Subcutaneous abdominal adipose tissue (tissue), 5 donors: ENCODE measurements around the gene FOXO3.

Experiments used
- H3K27ac ChIP-seq: one replicate; pipeline ENCODE4 v1.7.0; 2013; ENCODE audit warnings: low read depth, mild to moderate bottlenecking, inconsistent platforms, low read length, moderate library complexity
- H3K27me3 ChIP-seq, 5 donors: one replicate each; pipeline ENCODE4 v1.7.0; 2013; ENCODE audit warnings: low read length in 5 of 5, inconsistent platforms in 1 of 5; ENCODE audit not compliant: control insufficient read depth in 5 of 5, insufficient read depth in 4 of 5
- H3K36me3 ChIP-seq, 5 donors: one replicate each; pipeline ENCODE4 v1.7.0; 2013; ENCODE audit warnings: low read length in 5 of 5; ENCODE audit not compliant: control insufficient read depth in 5 of 5, insufficient read depth in 5 of 5
- H3K4me1 ChIP-seq, 5 donors: one replicate each; pipeline ENCODE4 v1.7.0; 2013; ENCODE audit warnings: low read length in 5 of 5, mild to moderate bottlenecking in 3 of 5, moderate library complexity in 1 of 5; ENCODE audit not compliant: control insufficient read depth in 5 of 5, insufficient read depth in 5 of 5
- H3K4me3 ChIP-seq, 5 donors: one replicate each; pipeline ENCODE4 v1.7.0; 2013; ENCODE audit warnings: low read length in 5 of 5, low read depth in 1 of 5
- H3K9ac ChIP-seq, 5 donors: one replicate each; pipeline ENCODE4 v1.7.0; 2013; ENCODE audit warnings: low read length in 5 of 5, mild to moderate bottlenecking in 4 of 5, moderate library complexity in 3 of 5
- H3K9me3 ChIP-seq, 5 donors: one replicate each; pipeline ENCODE4 v1.7.0; 2013; ENCODE audit warnings: low read length in 5 of 5; ENCODE audit not compliant: control insufficient read depth in 5 of 5
- donor health status: healthy.
- donor health status: healthy.
- donor health status: healthy.
- donor health status: healthy.
- donor health status: healthy.

The FOXO3 gene

DNA sequence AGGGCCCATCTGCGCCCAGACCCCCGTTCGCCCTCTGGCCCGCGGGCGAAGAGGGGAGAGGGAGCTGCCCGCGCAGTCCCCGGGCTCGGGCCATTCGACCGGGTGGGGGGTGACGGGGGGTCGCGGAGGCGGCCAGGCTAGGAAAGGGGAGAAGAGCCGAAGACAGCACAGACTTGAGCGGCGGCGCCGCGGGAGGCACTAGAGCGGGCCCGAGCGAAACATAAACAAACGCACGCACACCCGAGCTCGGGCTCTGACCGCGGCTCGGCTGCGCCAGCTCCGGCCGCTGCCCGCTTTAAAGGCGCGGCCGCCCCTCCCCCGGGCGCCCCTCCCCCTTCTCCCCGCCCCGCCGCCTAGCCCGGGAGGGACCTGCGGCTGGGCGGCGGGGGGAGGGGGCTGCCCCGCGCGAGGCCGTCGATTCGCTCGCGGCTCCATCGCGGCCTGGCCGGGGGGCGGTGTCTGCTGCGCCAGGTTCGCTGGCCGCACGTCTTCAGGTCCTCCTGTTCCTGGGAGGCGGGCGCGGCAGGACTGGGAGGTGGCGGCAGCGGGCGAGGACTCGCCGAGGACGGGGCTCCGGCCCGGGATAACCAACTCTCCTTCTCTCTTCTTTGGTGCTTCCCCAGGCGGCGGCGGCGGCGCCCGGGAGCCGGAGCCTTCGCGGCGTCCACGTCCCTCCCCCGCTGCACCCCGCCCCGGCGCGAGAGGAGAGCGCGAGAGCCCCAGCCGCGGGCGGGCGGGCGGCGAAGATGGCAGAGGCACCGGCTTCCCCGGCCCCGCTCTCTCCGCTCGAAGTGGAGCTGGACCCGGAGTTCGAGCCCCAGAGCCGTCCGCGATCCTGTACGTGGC lies at the start of gene FOXO3:
Gene FOXO3, plus strand, starts transcription at position 455 of the 846 bp plus-strand sequence. Its CDS starts 292 bp downstream, at position 747.
- Histone ChIP-seq H3K9ac (peak within 1 kb of the TSS; percentile 75 to 96 (median 87)), H3K36me3 (no peaks in the 10 kb centered on the region), H3K9me3 (no peaks in the 10 kb centered on the region), H3K4me3 (peak within 1 kb of the TSS; percentile 86 to 97 (median 86)), H3K27me3 (no peaks in the 10 kb centered on the region), H3K27ac (peak within 1 kb of the TSS; percentile 97), H3K4me1 (peaks cover 2 to 72% (median 56%) of the 10 kb centered on the region in 5 donors)

DNA sequence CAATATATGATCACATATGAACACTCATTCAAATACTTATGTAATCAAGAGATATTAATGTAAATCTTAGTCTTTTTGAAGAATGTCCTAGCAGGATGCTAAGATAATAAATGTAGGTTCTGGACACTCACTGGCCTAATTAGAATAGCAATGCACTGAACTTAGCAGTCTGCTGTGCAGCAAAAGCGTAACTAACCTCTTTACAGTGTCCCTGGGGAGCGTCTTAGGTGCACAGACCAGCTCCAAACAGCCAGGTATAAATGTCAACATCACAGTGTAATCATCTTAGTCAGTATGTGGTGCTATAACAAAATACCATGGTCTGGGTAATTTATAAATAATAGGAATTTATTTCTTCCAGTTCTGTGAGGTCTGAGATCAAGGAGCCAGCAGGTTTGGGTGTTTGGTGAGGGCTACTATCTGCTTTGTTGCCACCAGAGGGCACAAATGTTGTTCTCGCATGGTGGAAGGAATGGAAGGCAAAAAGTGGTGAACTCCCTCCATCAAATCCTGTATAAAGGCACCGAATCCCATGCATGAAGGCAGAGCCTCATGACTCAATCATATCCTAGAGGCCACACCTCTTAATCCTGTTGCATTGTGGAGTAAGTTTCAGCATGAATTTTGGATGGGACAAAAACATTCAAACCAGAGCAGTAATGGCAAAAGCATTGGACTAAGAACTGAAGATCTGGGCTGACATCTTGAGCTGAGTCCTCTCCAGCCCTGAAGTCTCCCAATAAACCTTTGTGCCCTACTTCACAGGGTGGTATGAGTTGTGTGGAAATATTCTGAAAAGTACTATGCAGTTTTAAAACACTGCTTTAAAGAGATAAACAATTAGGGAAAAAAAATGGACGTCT lies 41.8 kb upstream of the FOXO3 start:
- Histone ChIP-seq H3K4me3 (no peak overlapping the region), H3K27me3 (no peaks in the 10 kb centered on the region), H3K9me3 (no peaks in the 10 kb centered on the region), H3K9ac (no peak overlapping the region), H3K4me1 (no peaks in the 10 kb centered on the region), H3K36me3 (peaks cover 6 to 9% (median 6%) of the 10 kb centered on the region in 5 donors), H3K27ac (no peak overlapping the region)

DNA sequence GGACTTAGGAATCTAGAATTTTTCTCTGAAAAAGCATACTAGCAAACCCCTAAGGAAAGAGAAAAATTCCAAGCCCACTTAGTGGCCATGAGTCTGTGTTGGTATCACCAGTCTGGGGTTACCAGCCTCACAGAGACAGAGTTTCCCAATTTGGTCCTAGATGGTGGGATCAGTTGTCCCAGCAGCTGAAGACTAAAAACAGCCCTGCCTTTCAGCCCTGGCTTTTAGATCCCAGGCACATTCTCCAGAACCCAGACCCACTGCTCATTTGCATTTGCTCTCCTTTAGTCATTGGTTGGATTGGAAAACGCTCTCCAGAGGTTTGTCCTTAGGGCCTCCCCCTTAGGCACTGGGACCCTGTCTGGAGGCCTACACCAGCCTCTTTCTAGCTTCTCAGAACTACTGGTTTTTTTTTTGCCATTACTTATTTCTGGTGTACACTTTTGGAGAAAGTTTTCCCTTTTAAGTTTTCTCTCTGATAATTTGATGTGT lies 39.1 kb upstream of the FOXO3 start:
- Histone ChIP-seq H3K4me1 (no peaks in the 10 kb centered on the region), H3K4me3 (no peak overlapping the region), H3K36me3 (peaks cover 6 to 9% (median 6%) of the 10 kb centered on the region in 5 donors), H3K27ac (no peak overlapping the region), H3K27me3 (no peaks in the 10 kb centered on the region), H3K9me3 (no peaks in the 10 kb centered on the region), H3K9ac (no peak overlapping the region)

DNA sequence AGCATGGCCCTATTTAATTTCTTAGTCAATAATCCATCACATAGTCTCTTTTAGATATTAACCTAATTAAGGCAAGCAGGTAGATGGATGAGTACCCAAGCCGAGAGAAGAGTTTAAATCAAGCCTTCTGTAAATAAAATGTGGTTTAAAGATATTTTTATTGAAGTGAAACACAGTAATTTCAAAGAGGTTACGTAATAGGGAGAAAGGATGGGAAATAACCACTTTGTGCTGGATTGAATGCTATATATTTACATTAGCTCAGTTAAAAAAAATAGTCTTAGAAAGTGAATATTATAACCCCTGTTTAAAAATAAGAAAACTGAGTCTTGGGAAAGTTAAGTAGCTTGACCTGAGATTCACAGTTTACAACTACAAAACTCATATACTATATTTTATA lies 37.0 kb upstream of the FOXO3 start:
- no peak overlapping the region for H3K4me3 ChIP-seq
- H3K36me3 ChIP-seq: peaks cover 6 to 9% (median 6%) of the 10 kb centered on the region in 5 donors
- no peaks in the 10 kb centered on the region for H3K27me3 ChIP-seq
- no peaks in the 10 kb centered on the region for H3K9me3 ChIP-seq
- no peak overlapping the region for H3K27ac ChIP-seq
- H3K9ac ChIP-seq: no peak overlapping the region
- H3K4me1 ChIP-seq: no peaks in the 10 kb centered on the region

DNA sequence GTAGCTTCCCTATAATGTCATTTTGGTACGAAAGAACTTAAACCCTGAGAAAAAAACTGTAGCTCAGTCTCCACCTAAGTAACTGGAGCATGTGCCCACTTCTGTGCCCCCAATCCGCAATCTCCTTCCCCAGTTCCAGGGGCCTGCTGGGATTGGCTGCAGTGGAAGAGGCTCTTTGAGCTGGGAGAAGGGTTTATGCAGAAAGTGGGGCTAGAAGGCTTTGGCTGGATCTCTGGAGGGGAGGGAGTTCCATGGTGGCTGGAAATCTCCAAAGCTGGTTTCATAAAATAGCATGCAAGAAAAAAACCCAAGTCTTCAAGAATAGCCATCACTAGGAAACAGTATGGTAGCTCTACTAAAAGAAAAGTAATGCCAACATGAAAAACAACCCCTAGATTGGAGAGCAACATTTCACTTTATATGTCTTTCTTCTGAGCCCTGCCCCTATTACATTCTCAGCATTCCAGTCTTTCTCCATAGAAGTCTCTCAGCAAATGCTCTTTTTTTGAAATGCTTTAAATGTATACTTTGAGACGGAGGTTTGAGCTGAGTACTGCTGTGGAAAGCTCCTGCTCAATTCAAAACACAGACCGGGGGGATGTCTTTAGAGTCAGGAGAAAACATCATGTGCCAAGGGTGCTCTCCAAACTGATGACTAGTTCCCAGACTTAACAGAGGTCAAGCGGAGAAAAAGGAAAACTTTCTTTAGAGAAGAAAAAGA lies 36.0 kb upstream of the FOXO3 start:
- Histone ChIP-seq H3K36me3 (peaks cover 6 to 9% (median 6%) of the 10 kb centered on the region in 5 donors), H3K4me1 (no peaks in the 10 kb centered on the region), H3K4me3 (no peak overlapping the region), H3K9ac (no peak overlapping the region), H3K27ac (no peak overlapping the region), H3K27me3 (no peaks in the 10 kb centered on the region), H3K9me3 (no peaks in the 10 kb centered on the region)

DNA sequence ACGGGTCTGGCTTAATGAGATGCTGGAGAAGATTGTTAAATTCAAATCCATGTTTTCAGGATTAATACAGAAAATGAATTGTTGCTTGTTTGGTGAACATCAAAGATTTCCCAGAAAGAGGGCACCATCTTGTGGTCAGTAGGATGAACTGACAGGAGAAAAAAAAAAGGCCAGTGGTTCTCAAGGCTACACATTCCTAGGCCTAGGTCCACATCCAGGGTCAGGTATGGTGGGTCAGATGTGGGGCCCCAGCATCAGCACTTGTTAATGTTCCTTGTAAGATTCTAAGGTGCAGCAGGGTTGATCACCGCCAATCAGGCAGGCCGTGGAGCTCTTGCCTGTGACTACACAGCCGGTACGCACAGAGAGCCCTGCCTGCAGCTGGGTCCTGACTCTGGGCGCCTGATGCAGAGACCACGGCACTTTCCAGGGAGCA lies 34.0 kb upstream of the FOXO3 start:
- Histone ChIP-seq H3K27ac (no peak overlapping the region), H3K36me3 (peaks cover 0 to 6% (median 5%) of the 10 kb centered on the region in 5 donors), H3K9me3 (no peaks in the 10 kb centered on the region), H3K27me3 (no peaks in the 10 kb centered on the region), H3K4me1 (no peaks in the 10 kb centered on the region), H3K4me3 (no peak overlapping the region), H3K9ac (no peak overlapping the region)

DNA sequence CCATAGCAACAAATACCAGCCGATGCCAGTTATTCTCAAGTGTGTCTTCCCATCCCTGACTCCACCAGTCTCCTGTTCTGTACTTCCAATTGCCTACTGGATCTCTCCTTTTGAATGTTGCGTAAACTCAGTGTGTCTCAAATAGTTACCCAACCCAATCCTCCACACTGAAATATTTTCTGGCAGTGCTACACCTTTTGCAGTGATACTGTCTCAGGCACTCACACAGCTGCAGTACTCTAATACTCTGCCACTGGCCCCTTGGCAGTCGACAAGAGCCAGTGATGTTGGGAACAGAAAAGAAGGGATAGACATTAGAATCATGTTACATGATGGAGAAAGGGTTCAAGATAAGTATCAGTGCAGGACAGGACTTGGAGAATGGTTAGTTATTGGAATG lies 31.8 kb upstream of the FOXO3 start:
- Histone ChIP-seq H3K4me1 (no peaks in the 10 kb centered on the region), H3K27ac (no peak overlapping the region), H3K36me3 (no peaks in the 10 kb centered on the region), H3K4me3 (no peak overlapping the region), H3K27me3 (no peaks in the 10 kb centered on the region), H3K9ac (no peak overlapping the region), H3K9me3 (no peaks in the 10 kb centered on the region)

DNA sequence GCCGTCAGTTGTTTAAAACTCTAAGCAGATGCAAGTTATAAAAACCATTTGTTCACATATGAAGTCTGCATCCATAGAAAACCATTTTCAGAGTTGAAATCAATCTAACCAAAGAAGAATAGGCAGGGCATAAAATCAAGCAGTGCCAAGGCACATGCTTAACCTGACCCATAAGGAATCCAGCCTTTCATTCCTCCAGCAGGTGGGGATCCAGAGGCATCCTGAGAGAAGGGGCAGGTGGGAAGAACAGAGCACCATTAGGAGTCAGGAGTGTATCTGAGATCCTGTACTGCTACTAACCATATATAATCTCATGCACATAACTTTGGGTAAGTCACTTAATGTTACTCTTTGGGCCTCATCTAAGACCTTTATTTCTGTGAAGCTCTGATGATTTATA lies 29.4 kb upstream of the FOXO3 start:
- Histone ChIP-seq H3K36me3 (no peaks in the 10 kb centered on the region), H3K27me3 (no peaks in the 10 kb centered on the region), H3K27ac (no peak overlapping the region), H3K4me1 (no peaks in the 10 kb centered on the region), H3K4me3 (no peak overlapping the region), H3K9ac (no peak overlapping the region), H3K9me3 (no peaks in the 10 kb centered on the region)

DNA sequence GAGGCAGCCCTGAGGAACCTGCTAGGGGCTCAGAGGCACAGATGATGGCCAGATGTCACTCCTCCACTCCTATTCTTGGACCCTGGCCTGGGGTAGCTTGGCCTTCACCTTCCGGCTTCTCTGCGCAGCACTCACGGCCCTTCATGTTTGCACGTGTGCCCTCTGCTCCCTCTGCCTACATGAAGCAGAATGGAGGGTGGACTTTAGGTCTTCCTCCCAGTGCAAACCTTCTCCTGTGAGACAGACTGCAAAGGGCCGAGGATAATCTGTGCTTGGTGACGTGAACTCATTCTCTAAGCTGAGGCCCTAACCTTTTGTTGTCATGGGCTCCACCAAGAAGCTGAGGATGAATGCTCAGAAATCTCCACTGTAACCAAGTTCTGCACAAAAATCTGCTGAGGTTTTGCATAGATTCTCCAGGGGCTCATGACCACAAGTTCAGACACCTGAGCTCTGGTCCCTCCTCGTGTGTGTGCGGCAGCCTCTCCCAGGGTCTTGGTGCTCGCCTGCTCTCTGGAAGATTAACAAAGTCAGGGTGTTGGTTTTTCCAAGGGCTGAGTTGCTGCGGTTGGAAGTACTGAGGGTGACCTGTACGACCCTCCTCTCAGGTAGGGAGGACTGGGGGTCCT lies 25.5 kb upstream of the FOXO3 start:
- no peaks in the 10 kb centered on the region for H3K36me3 ChIP-seq
- no peak overlapping the region for H3K9ac ChIP-seq

More for the DNA sequence above, 25.5 kb upstream of the FOXO3 start:
- no peak overlapping the region for H3K27ac ChIP-seq
- H3K4me3 ChIP-seq: no peak overlapping the region
- no peaks in the 10 kb centered on the region for H3K27me3 ChIP-seq
- peaks cover 0 to 5% (median 0%) of the 10 kb centered on the region in 5 donors for H3K4me1 ChIP-seq
- no peaks in the 10 kb centered on the region for H3K9me3 ChIP-seq
